Activated T-cell treated with anti-CD3 and anti-CD28 coated beads, Interleukin-2, amount 50 U/mL, for 72 hours (primary cell): ENCODE measurements around the gene SEC61A2. TPM values are rescaled to one million over a fixed set of nuclear protein-coding genes. Genes with fewer than 3 reads are reported as not detected.

Source experiments
- ATAC-seq, 2 donors: fragments of 150-1000 bp; cut with Tn5 transposase; replicated peaks in 1 of 2; 2 replicates each; pipeline ENCODE4 v1.10.0; 2021; ENCODE audit warnings: moderate library complexity in 2 of 2, mild to moderate bottlenecking in 1 of 2
- DNase-seq, 2 donors: peaks; one replicate each; pipeline ENCODE4 v3.0.0; 2021 to 2022; ENCODE audit warnings: mixed read lengths in 1 of 2
- H3K27ac Mint-ChIP-seq: one replicate; pipeline ENCODE4 v1.8.0; 2022; ENCODE audit warnings: mild to moderate bottlenecking, moderate library complexity, mixed read lengths
- H3K27me3 Mint-ChIP-seq: one replicate; pipeline ENCODE4 v1.8.0; 2022; ENCODE audit warnings: low read depth, mixed read lengths
- H3K36me3 Mint-ChIP-seq, 2 donors: one replicate each; pipeline ENCODE4 v1.8.0; 2022; ENCODE audit warnings: mixed read lengths in 2 of 2, mild to moderate bottlenecking in 1 of 2; ENCODE audit not compliant: insufficient read depth in 2 of 2
- H3K4me1 Mint-ChIP-seq: one replicate; pipeline ENCODE4 v1.8.0; 2022; ENCODE audit warnings: low read depth, mixed read lengths
- H3K4me3 Mint-ChIP-seq, 2 donors: one replicate each; pipeline ENCODE4 v1.8.0; 2022; ENCODE audit warnings: mild to moderate bottlenecking in 2 of 2, mixed read lengths in 2 of 2, moderate library complexity in 2 of 2
- H3K9me3 Mint-ChIP-seq, 2 donors: one replicate each; pipeline ENCODE4 v1.8.0; 2022; ENCODE audit warnings: mixed read lengths in 2 of 2
- total RNA-seq, 2 donors: library from RNA; stranded (reverse); gene quantifications; one replicate each; pipeline ENCODE4 v1.2.3, GENCODE V29; 2022

SEC61A2 gene
- total RNA-seq, 2 donors from 2014 or later, result 20.3 to 20.9 TPM

DNA sequence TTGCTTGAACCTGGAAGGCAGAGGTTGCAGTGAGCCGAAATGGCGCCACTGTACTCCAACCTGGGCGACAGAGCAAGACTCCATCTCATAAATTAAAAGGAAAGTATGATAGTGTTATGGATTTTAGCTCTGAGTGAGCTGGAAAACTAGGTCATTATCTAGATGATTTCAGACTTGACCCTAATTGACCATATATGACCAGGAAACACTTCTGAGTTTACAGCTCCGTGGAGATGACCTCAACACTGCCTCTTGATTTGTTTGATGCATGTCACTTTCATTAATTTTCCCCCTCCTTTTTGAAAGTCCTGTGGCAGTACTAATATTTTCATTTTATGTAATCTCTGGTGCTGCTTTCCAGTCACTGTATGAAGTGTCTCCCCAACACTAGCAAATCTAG lies 7.8 kb upstream of the SEC61A2 start:
- peaks cover 36% of the 10 kb centered on the region for H3K4me1 Mint-ChIP-seq
- peak overlapping the region; percentile 83 to 89 for H3K4me3 Mint-ChIP-seq
- H3K36me3 Mint-ChIP-seq, result peaks cover 12 to 40% of the 10 kb centered on the region in 2 donors
- H3K27ac Mint-ChIP-seq, result peak overlapping the region; percentile 100
- no peak for DNase-seq
- no peaks in the 10 kb centered on the region for H3K27me3 Mint-ChIP-seq
- no peak for ATAC-seq
- no peaks in the 10 kb centered on the region for H3K9me3 Mint-ChIP-seq

GRCh38 chr10:12130237-12130872 lies 878 bp downstream of the SEC61A2 start:
- peaks cover 6 to 12% of the 10 kb centered on the region in 2 donors for H3K36me3 Mint-ChIP-seq
- H3K9me3 Mint-ChIP-seq, result no peaks in the 10 kb centered on the region
- H3K4me1 Mint-ChIP-seq, result peaks cover 32% of the 10 kb centered on the region
- ATAC-seq, result peak; percentile 11 to 27
- H3K27me3 Mint-ChIP-seq, result no peaks in the 10 kb centered on the region
- peak overlapping the region; percentile 80 to 87 for H3K4me3 Mint-ChIP-seq
- H3K27ac Mint-ChIP-seq, result peak overlapping the region; percentile 59
- peak; percentile 42 to 53 for DNase-seq

DNA sequence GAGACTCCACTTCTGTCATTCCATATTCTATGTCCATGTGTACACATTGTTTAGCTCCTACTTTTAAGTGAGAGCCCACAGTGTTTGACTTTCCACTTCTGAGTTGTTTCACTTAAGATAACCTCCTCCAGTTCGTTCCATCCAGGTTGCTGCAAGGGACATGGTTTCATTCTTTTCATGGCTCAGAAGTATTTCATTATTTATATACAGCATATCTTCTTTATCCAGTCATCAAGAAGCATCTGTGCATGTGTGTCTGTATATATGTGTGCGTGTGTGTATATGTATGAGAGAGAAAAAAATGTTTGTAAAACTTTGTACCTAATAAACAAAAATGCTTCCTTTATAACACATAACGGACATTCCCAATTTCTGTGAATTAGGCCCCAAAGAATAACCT lies 6.2 kb downstream of the SEC61A2 start:
- no peak overlapping the region for H3K27ac Mint-ChIP-seq
- H3K4me1 Mint-ChIP-seq, result peaks cover 6% of the 10 kb centered on the region
- H3K27me3 Mint-ChIP-seq, result no peaks in the 10 kb centered on the region
- no peak for DNase-seq
- no peaks in the 10 kb centered on the region for H3K9me3 Mint-ChIP-seq
- no peak overlapping the region for H3K4me3 Mint-ChIP-seq
- peaks cover 3 to 9% of the 10 kb centered on the region in 2 donors for H3K36me3 Mint-ChIP-seq
- ATAC-seq, result no peak

DNA sequence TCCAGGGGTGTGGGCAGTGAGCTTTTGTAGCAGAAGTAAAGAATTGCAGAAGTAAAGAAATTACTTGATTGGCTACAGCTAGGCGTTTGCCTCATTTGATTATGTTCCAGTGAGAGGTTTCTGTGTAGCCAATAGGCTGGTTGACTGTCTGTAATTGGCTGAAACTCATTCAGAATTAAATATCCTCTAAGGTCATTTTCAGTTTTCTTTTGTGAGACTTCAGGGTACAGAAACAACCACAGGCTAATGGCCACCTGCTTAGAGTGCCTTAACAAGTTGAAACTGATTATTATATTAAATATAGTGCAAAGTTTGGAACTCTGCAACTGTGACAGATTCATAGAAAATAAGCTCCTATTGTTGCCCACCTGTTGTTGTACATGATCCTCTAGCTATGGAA lies 10.6 kb downstream of the SEC61A2 start:
- no peaks in the 10 kb centered on the region for H3K9me3 Mint-ChIP-seq
- no peaks in the 10 kb centered on the region for H3K27me3 Mint-ChIP-seq
- no peak overlapping the region for H3K4me3 Mint-ChIP-seq
- no peak overlapping the region for H3K27ac Mint-ChIP-seq
- peaks cover 6 to 19% of the 10 kb centered on the region in 2 donors for H3K36me3 Mint-ChIP-seq
- DNase-seq (no peak), ATAC-seq (no peak)
- no peaks in the 10 kb centered on the region for H3K4me1 Mint-ChIP-seq

DNA sequence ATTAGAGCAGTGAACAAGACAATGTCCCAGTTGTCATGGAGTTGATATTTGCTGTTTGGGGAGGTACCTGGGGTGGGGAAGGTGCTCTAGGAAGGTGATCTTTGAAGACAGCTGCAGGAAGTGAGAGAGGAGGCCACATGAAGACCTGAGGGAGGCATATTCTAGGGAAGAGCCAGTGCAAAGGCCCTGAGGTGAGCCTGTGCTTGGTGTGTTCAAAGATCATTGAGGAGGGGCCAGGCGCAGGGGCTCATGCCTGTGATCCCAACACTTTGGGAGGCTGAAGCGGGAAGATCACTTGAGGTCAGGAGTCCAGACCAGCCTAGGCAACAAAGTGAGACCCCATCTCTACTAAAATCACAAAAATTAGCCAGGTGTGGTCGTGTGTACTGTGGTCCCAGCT lies 15.1 kb downstream of the SEC61A2 start:
- Mint-ChIP-seq H3K4me1 (no peaks in the 10 kb centered on the region), H3K27ac (no peak overlapping the region), H3K4me3 (no peak overlapping the region), H3K9me3 (no peaks in the 10 kb centered on the region), H3K27me3 (no peaks in the 10 kb centered on the region), H3K36me3 (peaks cover 3 to 23% of the 10 kb centered on the region in 2 donors)
- no peak for DNase-seq
- no peak for ATAC-seq

DNA sequence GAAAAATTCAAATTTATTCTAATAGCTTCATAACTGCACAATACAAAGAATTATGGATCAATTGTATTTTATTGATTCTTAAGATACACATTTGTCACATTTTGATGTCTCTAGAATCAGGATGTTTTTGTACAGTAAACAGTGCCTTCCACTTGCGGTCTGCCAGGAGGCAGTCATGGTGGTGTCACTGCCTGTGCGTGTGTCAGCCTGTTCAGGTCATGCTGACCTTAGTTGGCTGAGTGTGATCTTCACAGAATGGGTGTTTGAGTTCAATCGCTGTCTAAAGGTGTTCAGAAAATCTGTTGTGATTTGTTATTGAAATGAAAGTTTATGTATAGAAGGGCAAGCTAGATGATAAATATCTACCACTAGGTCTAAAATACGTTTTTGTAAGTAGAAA lies 20.7 kb downstream of the SEC61A2 start:
- H3K36me3 Mint-ChIP-seq, result peaks cover 0 to 12% of the 10 kb centered on the region in 2 donors
- no peak overlapping the region for H3K27ac Mint-ChIP-seq
- DNase-seq (no peak), ATAC-seq (no peak)
- H3K27me3 Mint-ChIP-seq, result no peaks in the 10 kb centered on the region
- no peaks in the 10 kb centered on the region for H3K4me1 Mint-ChIP-seq
- no peak overlapping the region for H3K4me3 Mint-ChIP-seq
- no peaks in the 10 kb centered on the region for H3K9me3 Mint-ChIP-seq

- Mint-ChIP-seq H3K36me3 (peaks cover 4% of the 10 kb centered on the region in 2 donors), H3K27me3 (no peaks in the 10 kb centered on the region), H3K4me1 (no peaks in the 10 kb centered on the region), H3K9me3 (no peaks in the 10 kb centered on the region), H3K4me3 (no peak overlapping the region), H3K27ac (no peak overlapping the region)
- ATAC-seq (no peak), DNase-seq (no peak)
Observed at GRCh38 chr10:12154516-12154915, 25.0 kb downstream of the SEC61A2 start.

DNA sequence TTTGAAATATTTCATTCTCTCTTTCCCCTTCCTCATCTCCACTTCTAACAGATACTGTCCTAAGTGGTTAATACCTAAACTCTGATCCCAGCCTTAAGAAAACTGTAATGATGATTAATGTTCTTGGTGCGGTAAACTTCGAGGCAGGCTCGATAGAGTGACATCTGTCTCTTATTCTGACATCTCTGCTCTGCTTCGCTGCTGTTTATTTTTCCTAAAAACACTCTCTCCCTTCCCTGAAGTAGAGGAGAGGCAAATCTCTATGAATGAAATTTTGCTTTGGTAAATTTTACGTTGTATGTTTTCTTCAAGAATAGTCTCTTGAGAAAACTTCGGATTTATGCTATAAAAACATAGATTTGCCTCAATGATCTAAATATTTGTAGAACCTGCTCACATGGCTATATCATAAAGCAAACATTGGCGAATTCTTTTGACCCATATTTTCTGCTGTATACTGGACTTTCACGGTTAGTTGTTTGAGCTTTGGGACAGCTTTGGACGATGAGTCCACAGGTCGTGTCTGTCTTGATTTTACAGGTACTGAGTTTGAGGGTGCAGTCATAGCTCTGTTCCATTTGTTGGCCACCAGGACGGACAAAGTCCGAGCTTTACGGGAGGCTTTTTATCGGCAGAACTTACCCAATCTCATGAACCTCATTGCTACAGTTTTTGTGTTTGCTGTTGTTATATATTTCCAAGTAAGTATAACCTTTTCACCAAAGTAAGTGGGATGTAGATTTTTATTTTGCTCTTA lies 27.1 kb downstream of the SEC61A2 start:
- no peak overlapping the region for H3K4me3 Mint-ChIP-seq
- no peaks in the 10 kb centered on the region for H3K4me1 Mint-ChIP-seq
- ATAC-seq (no peak), DNase-seq (no peak)
- H3K9me3 Mint-ChIP-seq, result no peaks in the 10 kb centered on the region
- H3K27ac Mint-ChIP-seq, result peak overlapping the region; percentile 9
- no peaks in the 10 kb centered on the region for H3K27me3 Mint-ChIP-seq
- peaks cover 4 to 7% of the 10 kb centered on the region in 2 donors for H3K36me3 Mint-ChIP-seq

- no peak overlapping the region for H3K27ac Mint-ChIP-seq
- ATAC-seq (no peak), DNase-seq (no peak)
- H3K27me3 Mint-ChIP-seq, result no peaks in the 10 kb centered on the region
- H3K36me3 Mint-ChIP-seq, result peaks cover 4 to 12% of the 10 kb centered on the region in 2 donors
- H3K4me3 Mint-ChIP-seq, result no peak overlapping the region
- no peaks in the 10 kb centered on the region for H3K9me3 Mint-ChIP-seq
- H3K4me1 Mint-ChIP-seq, result no peaks in the 10 kb centered on the region
Observed at GRCh38 chr10:12158111-12158510, 28.6 kb downstream of the SEC61A2 start.

GRCh38 chr10:12160664-12161063 lies 31.2 kb downstream of the SEC61A2 start:
- Mint-ChIP-seq H3K27me3 (no peaks in the 10 kb centered on the region), H3K4me3 (no peak overlapping the region), H3K27ac (peak overlapping the region; percentile 24), H3K36me3 (peaks cover 6 to 27% of the 10 kb centered on the region in 2 donors), H3K4me1 (no peaks in the 10 kb centered on the region), H3K9me3 (no peaks in the 10 kb centered on the region)
- DNase-seq (no peak), ATAC-seq (peak in 1 of 2 donors; percentile 62)

DNA sequence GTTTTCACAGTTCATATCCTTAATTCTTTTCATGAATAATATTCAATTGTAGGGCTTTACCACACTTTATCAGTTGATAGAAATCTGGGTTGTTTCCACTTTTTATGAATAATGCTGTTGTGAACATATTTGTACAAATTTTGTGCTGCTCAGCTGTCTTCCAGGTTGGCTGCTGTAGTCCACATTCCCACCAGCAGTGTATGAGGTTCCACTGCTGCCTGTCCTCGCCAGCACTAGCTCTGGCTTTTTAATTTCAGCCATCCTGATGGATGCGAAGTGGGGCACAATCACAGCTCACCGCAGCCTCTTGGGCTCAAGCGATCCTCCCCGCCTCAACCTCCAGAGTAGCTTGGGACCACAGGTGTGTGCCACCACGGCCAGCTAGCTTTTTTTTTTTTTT lies 33.5 kb downstream of the SEC61A2 start:
- Mint-ChIP-seq H3K9me3 (no peaks in the 10 kb centered on the region), H3K4me3 (no peak overlapping the region), H3K27me3 (no peaks in the 10 kb centered on the region), H3K4me1 (no peaks in the 10 kb centered on the region), H3K36me3 (peaks cover 3 to 25% of the 10 kb centered on the region in 2 donors), H3K27ac (peak overlapping the region; percentile 34)
- ATAC-seq (no peak), DNase-seq (no peak)

GRCh38 chr10:12164085-12164484 lies 34.6 kb downstream of the SEC61A2 start:
- H3K4me3 Mint-ChIP-seq, result no peak overlapping the region
- H3K9me3 Mint-ChIP-seq, result no peaks in the 10 kb centered on the region
- peaks cover 3 to 26% of the 10 kb centered on the region in 2 donors for H3K36me3 Mint-ChIP-seq
- H3K27me3 Mint-ChIP-seq, result no peaks in the 10 kb centered on the region
- DNase-seq (no peak), ATAC-seq (no peak)
- H3K4me1 Mint-ChIP-seq, result no peaks in the 10 kb centered on the region
- peak overlapping the region; percentile 17 for H3K27ac Mint-ChIP-seq

DNA sequence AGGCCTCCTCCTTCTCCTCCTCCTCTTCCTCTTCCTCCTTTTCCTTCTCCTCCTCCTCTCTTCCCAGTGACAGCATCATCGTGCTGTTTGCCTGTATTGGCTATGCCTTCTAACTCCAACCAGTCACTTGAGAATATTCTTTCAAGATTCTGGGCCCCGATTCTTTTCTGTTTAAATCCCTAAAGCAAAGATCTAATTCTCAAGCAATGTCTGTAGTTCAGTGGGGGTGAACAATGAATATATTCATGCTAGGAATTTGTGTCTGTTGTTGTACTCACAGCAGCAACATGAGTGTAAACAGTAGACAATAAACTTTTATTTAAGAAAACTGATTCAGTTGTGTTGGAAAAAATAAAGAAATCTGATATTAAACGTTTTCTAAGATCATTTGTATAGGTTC lies 35.6 kb downstream of the SEC61A2 start:
- Mint-ChIP-seq H3K27ac (peak overlapping the region; percentile 65), H3K4me3 (no peak overlapping the region), H3K4me1 (no peaks in the 10 kb centered on the region), H3K27me3 (no peaks in the 10 kb centered on the region), H3K9me3 (no peaks in the 10 kb centered on the region), H3K36me3 (peaks cover 6 to 32% of the 10 kb centered on the region in 2 donors)
- ATAC-seq (no peak), DNase-seq (no peak)
